Vagina (tissue), 2 donors: ENCODE data around the gene JUN. TPM values are rescaled to one million over a fixed set of nuclear protein-coding genes. Genes with fewer than 3 reads are reported as not detected.
A peak's percentile ranks its signal among the peaks of the same experiment; 100 is the strongest.

Experiments used
- DNase-seq, 2 donors: peaks; one replicate each; pipeline ENCODE4 v3.0.0-alpha.2; 2017; ENCODE audit errors: extremely low spot score in 2 of 2
- H3K27ac ChIP-seq: fragments of 200-600 bp; sonication (generic); one replicate; pipeline ENCODE4 v1.5.1; 2019
- H3K27me3 ChIP-seq: fragments of 200-600 bp; sonication (generic); one replicate; pipeline ENCODE4 v1.5.1; 2019
- H3K36me3 ChIP-seq, 2 donors: fragments of 200-600 bp; sonication (generic); one replicate each; pipeline ENCODE4 v1.5.1; 2017 to 2019
- H3K4me1 ChIP-seq: fragments of 200-600 bp; sonication (generic); one replicate; pipeline ENCODE4 v1.5.1; 2019
- H3K4me3 ChIP-seq, 2 donors: fragments of 200-600 bp; sonication (generic); 1 replicate in 1 of 2; 2 replicates in 1 of 2; pipeline ENCODE4 v1.5.1; 2016 to 2019
- H3K9me3 ChIP-seq: fragments of 200-600 bp; sonication (generic); one replicate; pipeline ENCODE4 v1.5.1; 2019
- CTCF ChIP-seq, 3 experiments: fragments of 450-650 bp in 2 of 3; fragments of 200-600 bp in 1 of 3; sonication (generic) in 1 of 3; IDR thresholded peaks; one replicate each; pipeline ENCODE4 v1.5.1; 2017 to 2019; ENCODE audit warnings: antibody characterized with exemption in 3 of 3, mild to moderate bottlenecking in 2 of 3, moderate library complexity in 2 of 3
- POLR2A ChIP-seq, 2 donors: fragments of 450-650 bp; IDR thresholded peaks; one replicate each; pipeline ENCODE4 v1.6.1; 2017; ENCODE audit warnings: antibody characterized with exemption in 2 of 2, mild to moderate bottlenecking in 2 of 2, moderate library complexity in 2 of 2
- POLR2AphosphoS5 ChIP-seq, 2 donors: sonication (generic); formaldehyde crosslinking; IDR thresholded peaks; one replicate each; pipeline ENCODE4 v1.9.0; 2017; ENCODE audit warnings: antibody characterized with exemption in 2 of 2, mild to moderate bottlenecking in 2 of 2, low read depth in 1 of 2; ENCODE audit not compliant: insufficient read depth in 1 of 2
- intact Hi-C: fragments of 100-400 bp; cut with DNase I; formaldehyde crosslinking; loops from one replicate; pipeline ENCODE4 v1.15.1; 2023
- total RNA-seq: library from RNA; depleted of rRNA; stranded (reverse); fragments of >200 nt; gene quantifications from one replicate; pipeline ENCODE4 v1.2.3, GENCODE V29; 2016

JUN gene
- total RNA-seq, 1 donor from 2014 or later: 275 TPM

DNA sequence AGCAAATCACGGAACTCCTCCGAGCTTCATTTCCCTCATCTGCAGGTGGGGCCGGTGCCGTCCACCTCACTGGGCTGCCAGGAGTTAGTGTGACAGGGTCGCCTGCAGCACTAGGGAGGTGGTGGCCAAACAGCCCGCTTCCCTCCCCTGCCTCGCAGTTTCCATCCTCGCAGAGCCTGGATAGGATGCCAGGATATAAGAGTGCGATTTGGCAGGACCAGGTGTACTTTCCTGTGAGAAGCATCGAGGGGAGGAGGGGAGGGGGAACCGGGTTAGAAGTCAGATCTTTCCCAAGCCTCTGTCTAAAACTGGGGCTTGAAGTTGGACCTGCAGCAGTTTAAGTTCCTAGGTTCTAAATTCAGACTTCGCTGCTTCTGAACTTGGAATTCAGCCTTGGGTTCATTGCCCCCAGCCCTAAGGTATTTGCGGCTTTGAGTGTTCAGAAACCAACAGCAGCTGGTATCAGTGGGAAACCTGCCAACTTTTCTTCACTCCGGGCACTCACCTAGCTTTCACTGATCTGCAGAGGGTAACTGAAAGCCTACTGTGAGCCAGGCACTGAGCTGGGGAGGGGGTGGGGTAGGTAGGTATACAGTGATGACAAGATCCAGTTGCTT, 1.7 kb upstream of the JUN start:
- TF ChIP-seq CTCF (IDR thresholded peaks at IDR 0.05) (no peak), POLR2AphosphoS5 (IDR thresholded peaks at IDR 0.05; ENCODE audit: insufficient read depth in 1 of 2, low read depth in 1 of 2) (peak in 1 of 2 donors; percentile 31)
- peak overlapping the region; percentile 81 to 98 for H3K4me3 ChIP-seq
- peak overlapping the region; percentile 100 for H3K27ac ChIP-seq
- H3K9me3 ChIP-seq: no peaks in the 10 kb centered on the region
- intact Hi-C loops: loop anchor here (1.0 to 10.0 kb wide), 3 partner anchors 30 to 359 kb away; no protein-coding TSS in a partner anchor
- DNase-seq: peak in 1 of 2 donors; percentile 94
- H3K27me3 ChIP-seq: no peaks in the 10 kb centered on the region
- H3K36me3 ChIP-seq: peaks cover 0 to 9% of the 10 kb centered on the region in 2 donors
- H3K4me1 ChIP-seq: peaks cover 29% of the 10 kb centered on the region

DNA sequence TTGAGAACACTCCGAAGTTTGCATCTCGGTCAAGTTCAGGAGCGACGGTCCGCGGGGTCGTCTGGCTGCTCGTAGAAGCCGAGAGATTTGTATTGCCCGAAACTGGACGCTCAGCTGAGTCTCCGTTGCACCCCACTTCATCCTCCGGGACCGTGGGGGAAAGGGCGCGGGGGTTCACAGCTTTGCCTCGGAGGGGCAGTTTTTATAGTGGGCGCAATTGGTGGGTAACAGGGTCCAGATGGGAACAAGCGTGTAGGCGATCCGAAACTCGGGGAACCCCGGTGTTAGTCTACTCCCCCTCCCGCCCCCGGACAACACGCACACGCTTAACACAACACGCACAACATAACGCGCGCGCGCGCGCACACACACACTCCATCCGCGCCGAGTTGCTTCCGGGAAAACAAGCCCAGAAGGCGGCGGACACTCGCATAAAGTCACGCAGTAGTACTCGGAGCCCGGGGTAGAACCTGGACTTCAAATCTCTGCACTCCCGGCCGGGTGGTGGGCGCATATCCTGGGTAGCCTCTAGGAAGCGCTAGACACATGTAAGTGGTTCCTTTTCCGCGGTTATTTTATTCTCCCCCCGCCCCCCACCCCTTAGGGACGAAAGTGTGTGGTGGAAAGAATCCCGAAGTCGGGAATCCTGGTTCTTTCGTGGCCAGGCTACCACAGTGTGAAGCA, 1.1 kb upstream of the JUN start:
- intact Hi-C loops: loop anchor here (1.0 to 10.0 kb wide), 5 partner anchors 30 to 917 kb away; no protein-coding TSS in a partner anchor
- Histone ChIP-seq H3K4me1 (peaks cover 36% of the 10 kb centered on the region), H3K36me3 (peaks cover 0 to 9% of the 10 kb centered on the region in 2 donors), H3K27ac (peak overlapping the region; percentile 100), H3K9me3 (no peaks in the 10 kb centered on the region), H3K4me3 (peak overlapping the region; percentile 81 to 98), H3K27me3 (no peaks in the 10 kb centered on the region)
- peak in 1 of 2 donors; percentile 97 for DNase-seq
- TF ChIP-seq POLR2AphosphoS5 (IDR thresholded peaks at IDR 0.05; ENCODE audit: insufficient read depth in 1 of 2, low read depth in 1 of 2) (no peak), CTCF (IDR thresholded peaks at IDR 0.05) (peak in 2 of 3 experiments; percentile 49 to 51), POLR2A (IDR thresholded peaks at IDR 0.05) (peak in 1 of 2 donors; percentile 44)

DNA sequence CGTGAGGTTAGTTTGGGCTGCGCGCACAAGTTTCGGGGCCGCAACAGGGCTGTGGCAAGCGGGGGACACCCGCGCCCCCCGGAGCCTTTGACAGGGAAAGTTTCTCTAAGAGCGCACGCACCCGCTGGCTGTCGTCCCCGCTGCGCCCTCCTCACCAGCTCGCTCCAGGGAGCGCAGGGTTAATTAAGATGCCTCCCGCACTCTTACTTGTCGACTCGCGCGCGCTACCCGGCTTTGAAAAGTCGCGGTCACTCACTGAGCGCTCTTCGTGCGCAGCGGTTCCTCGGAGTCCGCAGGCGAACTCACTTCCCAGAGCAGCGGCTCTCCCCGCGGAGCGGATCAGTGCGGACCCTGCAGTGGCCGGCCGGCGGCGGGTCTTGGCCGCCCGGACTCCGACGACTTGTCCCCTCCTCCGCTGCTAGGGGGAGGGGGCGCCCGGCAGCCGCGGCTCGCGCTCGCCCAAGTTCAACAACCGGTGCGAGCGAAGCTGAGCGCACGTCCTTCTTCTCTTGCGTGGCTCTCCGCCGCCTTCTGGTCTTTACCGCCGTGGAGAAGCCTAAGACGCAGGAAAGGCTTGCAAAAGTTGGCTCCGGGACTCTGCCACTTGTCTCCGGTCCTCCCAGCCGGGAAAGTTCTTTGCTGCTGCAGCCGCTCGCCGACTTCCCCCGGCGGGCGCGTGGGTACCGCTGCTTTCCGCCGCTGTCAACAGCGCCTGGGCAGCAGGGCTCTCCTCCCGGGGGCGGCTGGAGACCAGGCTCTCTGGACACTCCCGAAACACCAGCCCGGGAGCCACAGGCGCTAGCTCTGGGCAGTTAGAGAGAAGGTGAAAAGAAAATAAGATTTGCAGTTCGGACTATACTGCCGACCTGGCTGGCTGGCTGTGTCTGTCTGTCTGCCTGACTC, 506 bp downstream of the JUN start:
- intact Hi-C loops: loop anchor here (2.0 to 10.0 kb wide), 5 partner anchors 119 to 919 kb away; partner anchors contain the start of gene FGGY
- no peak for TF ChIP-seq POLR2AphosphoS5 (IDR thresholded peaks at IDR 0.05; ENCODE audit: insufficient read depth in 1 of 2, low read depth in 1 of 2)
- no peak for TF ChIP-seq CTCF (IDR thresholded peaks at IDR 0.05)
- no peak for TF ChIP-seq POLR2A (IDR thresholded peaks at IDR 0.05)
- no peaks in the 10 kb centered on the region for H3K9me3 ChIP-seq
- peak overlapping the region; percentile 95 to 98 for H3K4me3 ChIP-seq
- peak in 1 of 2 donors; percentile 90 for DNase-seq
- no peaks in the 10 kb centered on the region for H3K27me3 ChIP-seq
- peak overlapping the region; percentile 100 for H3K27ac ChIP-seq
- H3K36me3 ChIP-seq: peaks cover 0 to 9% of the 10 kb centered on the region in 2 donors
- peaks cover 37% of the 10 kb centered on the region for H3K4me1 ChIP-seq

- TF ChIP-seq POLR2AphosphoS5 (IDR thresholded peaks at IDR 0.05; ENCODE audit: insufficient read depth in 1 of 2, low read depth in 1 of 2): peak in 1 of 2 donors; percentile 67
- no peak for TF ChIP-seq CTCF (IDR thresholded peaks at IDR 0.05)
- Histone ChIP-seq H3K27me3 (no peaks in the 10 kb centered on the region), H3K9me3 (no peaks in the 10 kb centered on the region), H3K4me1 (peaks cover 37% of the 10 kb centered on the region), H3K4me3 (peak overlapping the region; percentile 95 to 98), H3K36me3 (peaks cover 0 to 9% of the 10 kb centered on the region in 2 donors), H3K27ac (peak overlapping the region; percentile 100)
- DNase-seq: no peak
- intact Hi-C loops: loop anchor here (2.0 to 10.0 kb wide), 5 partner anchors 120 to 920 kb away; partner anchors contain the start of gene FGGY
Observed at GRCh38 chr1:58782178-58783089, 1.4 kb downstream of the JUN start.
